Measurements from ENCODE around the gene KIF24.
"Not testable (repeated sequence)": the region's sequence is repeated elsewhere in the genome, so short reads cannot be mapped to it uniquely, and the experiment has no call there.

KIF24 gene

GRCh38 chr9:34365282-34365681, 36.2 kb upstream of the KIF24 start:
- no peak for DNase-seq (ENCODE audit: low spot score)

GRCh38 chr9:34363619-34364351, 34.7 kb upstream of the KIF24 start:
- DNase-seq (ENCODE audit: low spot score) = no peak

- no peak for DNase-seq (ENCODE audit: low spot score)
Observed at GRCh38 chr9:34362614-34363214, 33.6 kb upstream of the KIF24 start.

- DNase-seq (ENCODE audit: low spot score) = not testable (repeated sequence)
Observed at GRCh38 chr9:34352957-34353356, 23.9 kb upstream of the KIF24 start.

GRCh38 chr9:34352122-34352652, 23.1 kb upstream of the KIF24 start:
- DNase-seq (ENCODE audit: low spot score) = not testable (repeated sequence)

GRCh38 chr9:34349324-34349723, 20.3 kb upstream of the KIF24 start:
- no peak for DNase-seq (ENCODE audit: low spot score)

GRCh38 chr9:34347800-34348158, 18.7 kb upstream of the KIF24 start:
- no peak for DNase-seq (ENCODE audit: low spot score)

GRCh38 chr9:34346873-34347799, 18.1 kb upstream of the KIF24 start:
- DNase-seq (ENCODE audit: low spot score) = no peak

GRCh38 chr9:34343605-34344004, 14.5 kb upstream of the KIF24 start:
- no peak for DNase-seq (ENCODE audit: low spot score)

- no peak for DNase-seq (ENCODE audit: low spot score)
Observed at GRCh38 chr9:34343090-34343489, 14.0 kb upstream of the KIF24 start.

GRCh38 chr9:34341659-34342295, 12.7 kb upstream of the KIF24 start:
- no peak for DNase-seq (ENCODE audit: low spot score)

GRCh38 chr9:34338665-34339385, 9.8 kb upstream of the KIF24 start:
- DNase-seq (ENCODE audit: low spot score) = no peak

GRCh38 chr9:34338079-34338478, 9.0 kb upstream of the KIF24 start:
- not testable (repeated sequence) for DNase-seq (ENCODE audit: low spot score)

GRCh38 chr9:34337403-34337802, 8.3 kb upstream of the KIF24 start:
- no peak for DNase-seq (ENCODE audit: low spot score)

GRCh38 chr9:34335376-34335775, 6.3 kb upstream of the KIF24 start:
- no peak for DNase-seq (ENCODE audit: low spot score)

- no peak for DNase-seq (ENCODE audit: low spot score)
Observed at GRCh38 chr9:34334916-34335315, 5.8 kb upstream of the KIF24 start.

- no peak for DNase-seq (ENCODE audit: low spot score)
Observed at GRCh38 chr9:34334337-34334824, 5.3 kb upstream of the KIF24 start.

GRCh38 chr9:34333836-34334235, 4.8 kb upstream of the KIF24 start:
- DNase-seq (ENCODE audit: low spot score) = no peak

- DNase-seq (ENCODE audit: low spot score) = peak; percentile 27
Observed at GRCh38 chr9:34332076-34332964, 3.3 kb upstream of the KIF24 start.

- DNase-seq (ENCODE audit: low spot score) = no peak
Observed at GRCh38 chr9:34331196-34331595, 2.1 kb upstream of the KIF24 start.
